Endothelial cell of umbilical vein (primary cell): ENCODE measurements around the gene TSPAN9. TPM values are rescaled to one million over a fixed set of nuclear protein-coding genes. Genes with fewer than 3 reads are reported as not detected.

Experiments
- BruUV-seq: library from RNA; stranded (reverse); fragments of 400-500 nt; replicated peaks from 2 replicates; lab custom pipeline; 2021; lab: Mats Ljungman, UMichigan
- CTCF ChIA-PET: fragments of 300-600, 350-600 bp; sonication (Branson Sonifier 250); formaldehyde crosslinking; loops from one replicate; lab custom pipeline; 2021; ENCODE audit warnings: antibody characterized with exemption, inconsistent platforms; lab: Charles Lee
- POLR2A ChIA-PET: fragments of 300-600, 350-600 bp; sonication (Branson Sonifier 250); formaldehyde crosslinking; loops from one replicate; lab custom pipeline; 2021; ENCODE audit warnings: antibody characterized with exemption, inconsistent platforms; lab: Charles Lee
- DNase-seq: peaks from one replicate; pipeline ENCODE4 v3.0.0-alpha.2; 2011; ENCODE audit warnings: low read depth, low spot score
- FAIRE-seq: peaks from 2 replicates; lab custom pipeline; 2011; peaks lifted over from hg19 to GRCh38; lab: Jason Lieb, UNC
- H2AFZ ChIP-seq: 2 replicates; pipeline ENCODE4 v1.6.0; 2012; ENCODE audit warnings: low read depth, low read length, control low read depth, inconsistent platforms
- H3K27ac ChIP-seq: 2 replicates; pipeline ENCODE4 v1.5.1; 2011; ENCODE audit warnings: low read depth, mild to moderate bottlenecking, control low read depth, low read length, moderate library complexity; ENCODE audit not compliant: insufficient read depth
- H3K27me3 ChIP-seq, 2 experiments: 2 replicates each; pipeline versions ENCODE4 v1.6.0 to v1.6.1; 2011; ENCODE audit warnings: low read length in 2 of 2, mixed read lengths in 1 of 2; ENCODE audit not compliant: control insufficient read depth in 2 of 2, insufficient read depth in 2 of 2
- H3K36me3 ChIP-seq, 2 experiments: 2 replicates in 1 of 2; 3 replicates in 1 of 2; pipeline ENCODE4 v1.5.1; 2011; ENCODE audit warnings: low read length in 2 of 2, mild to moderate bottlenecking in 1 of 2, moderate library complexity in 1 of 2; ENCODE audit not compliant: control insufficient read depth in 2 of 2, insufficient read depth in 2 of 2; ENCODE audit errors: extremely low read depth in 1 of 2
- H3K4me1 ChIP-seq: 3 replicates; pipeline ENCODE4 v1.5.1; 2011; ENCODE audit warnings: mild to moderate bottlenecking, low read length; ENCODE audit not compliant: control insufficient read depth, insufficient read depth; ENCODE audit errors: extremely low read depth
- H3K4me2 ChIP-seq: 2 replicates; pipeline ENCODE4 v1.6.1; 2011; ENCODE audit warnings: low read length, control low read depth, mixed read lengths; ENCODE audit not compliant: insufficient read depth
- H3K4me3 ChIP-seq, 3 experiments: fragments of 200-600 bp in 1 of 3; sonication (generic), shearing (Covaris generic) in 1 of 3; replicated peaks in 1 of 3; 2 replicates each; pipeline ENCODE4 v1.5.1; 2011 to 2016; ENCODE audit warnings: control low read depth in 3 of 3, low read length in 3 of 3, mild to moderate bottlenecking in 2 of 3, inconsistent platforms in 1 of 3, low read depth in 1 of 3, moderate library complexity in 1 of 3; ENCODE audit not compliant: insufficient read depth in 1 of 3
- H3K79me2 ChIP-seq: 2 replicates; pipeline ENCODE4 v1.6.0; 2012; ENCODE audit warnings: low read length, inconsistent platforms; ENCODE audit not compliant: control insufficient read depth, insufficient read depth
- H3K9ac ChIP-seq: replicated peaks from 2 replicates; pipeline ENCODE3; 2011; ENCODE audit warnings: low read length, control low read depth; ENCODE audit not compliant: insufficient read depth; ENCODE audit errors: extremely low read depth
- H3K9me1 ChIP-seq: replicated peaks from 3 replicates; pipeline ENCODE4 v1.6.0; 2011; ENCODE audit warnings: mild to moderate bottlenecking, low read length; ENCODE audit not compliant: control insufficient read depth, insufficient read depth; ENCODE audit errors: extremely low read depth
- H3K9me3 ChIP-seq: replicated peaks from 2 replicates; pipeline ENCODE4 v1.5.1; 2012; ENCODE audit warnings: low read length, inconsistent platforms; ENCODE audit not compliant: control insufficient read depth, insufficient read depth
- H4K20me1 ChIP-seq: replicated peaks from 2 replicates; pipeline ENCODE3; 2011; ENCODE audit warnings: mild to moderate bottlenecking, low read length; ENCODE audit not compliant: control insufficient read depth, insufficient read depth; ENCODE audit errors: extremely low read depth
- FOS ChIP-seq: IDR thresholded peaks from 2 replicates; pipeline ENCODE4 v1.6.1; 2011; ENCODE audit warnings: mild to moderate bottlenecking, low read length, moderate library complexity, borderline replicate concordance; ENCODE audit not compliant: insufficient read depth
- JUN ChIP-seq: IDR thresholded peaks from 2 replicates; pipeline ENCODE4 v1.6.1; 2011; ENCODE audit warnings: borderline replicate concordance, low read depth; ENCODE audit not compliant: insufficient read length, insufficient read depth
- POLR2A ChIP-seq: IDR thresholded peaks from 2 replicates; pipeline ENCODE4 v1.6.1; 2012; ENCODE audit warnings: low read depth, mild to moderate bottlenecking, control low read depth, low read length
- POLR2AphosphoS5 ChIP-seq: IDR thresholded peaks from 2 replicates; pipeline ENCODE4 v1.6.1; 2012; ENCODE audit warnings: low read depth, mild to moderate bottlenecking, control low read depth, low read length, moderate library complexity; ENCODE audit not compliant: insufficient read depth
- dilution Hi-C: fragments of 300-500 bp; cut with MboI; formaldehyde crosslinking; loops from one replicate; pipeline ENCODE4 v1.15.0; 2019; ENCODE audit warnings: low sequenced_read_pairs; ENCODE audit not compliant: extremely low pct_ligation_motif_present
- intact Hi-C: fragments of 100-400 bp; cut with micrococcal nuclease; formaldehyde crosslinking; loops from one replicate; pipeline ENCODE4 v1.10.0; 2022
- polyA plus RNA-seq, 4 experiments: library from polyadenylated mRNA; depleted of rRNA in 3 of 4; stranded (reverse) in 3 of 4; unstranded in 1 of 4; fragments of >200 nt; gene quantifications; 2 replicates each; pipeline versions ENCODE4 v1.2.1 to v1.2.3, GENCODE V29; 2011 to 2012; ENCODE audit warnings: missing spikeins in 1 of 4
- total RNA-seq: library from RNA; stranded (reverse); gene quantifications from 2 replicates; pipeline ENCODE4 v1.2.3, GENCODE V29; 2021

The TSPAN9 gene
- total and polyA plus RNA-seq, 2 donors (not counting 3 experiments of a cell fraction or from before 2014, with no cell fraction given): 43.3 to 66.8 TPM

DNA sequence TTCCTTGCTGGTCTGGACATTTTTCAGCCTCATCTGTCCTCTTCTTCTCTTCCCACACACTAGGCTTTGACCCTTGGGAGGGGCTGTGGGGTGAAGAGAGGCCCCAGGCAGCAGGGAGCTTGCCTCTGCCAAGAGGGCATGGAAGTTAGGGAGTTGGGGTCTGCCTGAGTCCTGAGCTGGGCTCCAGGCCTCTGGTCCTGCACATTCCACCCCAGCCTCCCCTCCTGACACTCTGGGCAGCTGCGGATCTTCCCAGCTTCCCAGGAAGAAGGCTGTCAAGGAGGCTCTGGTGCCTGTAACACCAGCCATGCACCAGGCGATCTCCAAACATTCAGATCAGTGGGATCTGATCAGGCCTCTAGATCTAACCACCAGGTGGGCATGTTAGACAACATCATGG lies 244.7 kb downstream of the TSPAN9 start:
- ChIA-PET CTCF (interaction anchor here (2.6 kb wide), 1 partner anchor 21 kb away, joined by 13 read pairs; no protein-coding TSS in a partner anchor), POLR2A (no interaction called here)

GRCh38 chr12:3323002-3323685 lies 246.0 kb downstream of the TSPAN9 start:
- Histone ChIP-seq H3K9me1 (no peaks in the 10 kb centered on the region), H3K36me3 (no peaks in the 10 kb centered on the region), H3K4me1 (no peaks in the 10 kb centered on the region), H3K4me3 (no peak overlapping the region), H3K9ac (no peak overlapping the region), H3K27ac (no peak overlapping the region), H3K9me3 (no peaks in the 10 kb centered on the region), H2AFZ (no peak overlapping the region), H4K20me1 (no peaks in the 10 kb centered on the region), H3K27me3 (peaks cover 0 to 2% of the 10 kb centered on the region in 2 experiments), H3K79me2 (no peaks in the 10 kb centered on the region), H3K4me2 (no peak overlapping the region)
- TF ChIP-seq POLR2AphosphoS5 (no peak), JUN (no peak)
- DNase-seq (no peak), FAIRE-seq (no peak)
- no TSS peak for BruUV-seq
- dilution Hi-C loops (no loop called here), intact Hi-C loops (no loop called here)
- POLR2A ChIA-PET: no interaction called here
- CTCF ChIA-PET: interaction anchor here (2.6 kb wide), 1 partner anchor 22 kb away, joined by 13 read pairs; no protein-coding TSS in a partner anchor

More for the DNA sequence above, 244.7 kb downstream of the TSPAN9 start:
- TF ChIP-seq POLR2AphosphoS5 (no peak), POLR2A (no peak), FOS (no peak)
- no peaks in the 10 kb centered on the region for H3K4me1 ChIP-seq
- peaks cover 0 to 2% of the 10 kb centered on the region in 2 experiments for H3K27me3 ChIP-seq
- no peak overlapping the region for H3K4me2 ChIP-seq
- no TSS peak for BruUV-seq
- H3K27ac ChIP-seq: no peak overlapping the region
- FAIRE-seq (no peak), DNase-seq (no peak)
- intact Hi-C loops (no loop called here), dilution Hi-C loops (no loop called here)
- no peak overlapping the region for H3K9ac ChIP-seq
- H3K36me3 ChIP-seq: no peaks in the 10 kb centered on the region
- H4K20me1 ChIP-seq: no peaks in the 10 kb centered on the region
- H3K4me3 ChIP-seq: no peak overlapping the region
- no peaks in the 10 kb centered on the region for H3K9me3 ChIP-seq
- H3K79me2 ChIP-seq: no peaks in the 10 kb centered on the region
- no peaks in the 10 kb centered on the region for H3K9me1 ChIP-seq
- H2AFZ ChIP-seq: no peak overlapping the region
